ENCODE results near the gene BICC1. TPM values are rescaled to one million over a fixed set of nuclear protein-coding genes. Genes with fewer than 3 reads are reported as not detected.

Gene BICC1
- total and polyA plus RNA-seq, 2 donors (not counting 3 experiments of a cell fraction or from before 2014, with no cell fraction given) = 0.06 to 0.29 TPM

DNA sequence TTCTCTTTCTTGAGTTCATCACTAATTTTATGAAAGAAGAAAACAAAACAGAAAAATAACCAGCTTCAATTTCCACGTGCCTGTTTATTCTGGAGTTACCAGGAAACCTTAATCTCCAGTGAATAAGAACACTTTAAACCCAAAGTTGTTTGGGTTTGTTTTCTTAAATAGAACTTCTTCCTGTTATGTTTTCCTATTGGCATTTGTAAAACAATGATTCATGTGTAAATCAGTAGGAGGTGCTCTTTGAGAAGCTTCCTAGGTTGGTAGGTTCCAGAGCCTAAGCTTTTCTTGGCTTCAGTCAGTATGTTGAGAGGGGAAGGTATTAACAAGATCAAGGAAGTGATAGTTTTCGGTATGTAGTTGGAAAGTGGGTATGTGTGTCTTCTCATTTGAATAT is 119.0 kb downstream of the BICC1 start:
- Histone ChIP-seq H3K79me2 (ENCODE audit: control insufficient read depth, insufficient read depth, low read length) (no peaks in the 10 kb centered on the region), H3K9ac (replicated peaks; ENCODE audit: extremely low read depth, insufficient read depth, low read length) (no peak overlapping the region), H2AFZ (ENCODE audit: low read depth, low read length) (no peak overlapping the region), H3K27me3 (ENCODE audit: control insufficient read depth in 2 of 2, insufficient read depth in 2 of 2, low read length in 2 of 2) (no peaks in the 10 kb centered on the region), H3K27ac (ENCODE audit: insufficient read depth, low read depth, low read length) (no peak overlapping the region), H3K9me3 (replicated peaks; ENCODE audit: control insufficient read depth, insufficient read depth, low read length) (no peaks in the 10 kb centered on the region), H3K4me3 (replicated peaks in 1 of 3; ENCODE audit: insufficient read depth in 1 of 3, low read depth in 1 of 3, low read length in 3 of 3) (no peak overlapping the region), H4K20me1 (replicated peaks; ENCODE audit: control insufficient read depth, extremely low read depth, insufficient read depth, low read length) (no peaks in the 10 kb centered on the region), H3K36me3 (ENCODE audit: control insufficient read depth in 2 of 2, extremely low read depth in 1 of 2, insufficient read depth in 2 of 2, low read length in 2 of 2) (no peaks in the 10 kb centered on the region), H3K4me1 (ENCODE audit: control insufficient read depth, extremely low read depth, insufficient read depth, low read length) (no peaks in the 10 kb centered on the region), H3K4me2 (ENCODE audit: insufficient read depth, low read length) (no peak overlapping the region), H3K9me1 (replicated peaks; ENCODE audit: control insufficient read depth, extremely low read depth, insufficient read depth, low read length) (no peaks in the 10 kb centered on the region)
- ChIA-PET CTCF (no interaction called here), POLR2A (no interaction called here)
- DNase-seq (ENCODE audit: low read depth, low spot score) = no peak
- no peak for FAIRE-seq
- BruUV-seq (replicated peaks) = no TSS peak
- TF ChIP-seq EZH2 (IDR thresholded peaks at IDR 0.05; ENCODE audit: borderline replicate concordance, low read depth, low read length, severe bottlenecking) = no peak
- TF ChIP-seq FOS (IDR thresholded peaks at IDR 0.05; ENCODE audit: borderline replicate concordance, insufficient read depth, low read length) = no peak
- dilution Hi-C loops (cut with MboI; ENCODE audit: extremely low pct_ligation_motif_present, low sequenced_read_pairs) (no loop called here), intact Hi-C loops (cut with micrococcal nuclease) (no loop called here)

DNA sequence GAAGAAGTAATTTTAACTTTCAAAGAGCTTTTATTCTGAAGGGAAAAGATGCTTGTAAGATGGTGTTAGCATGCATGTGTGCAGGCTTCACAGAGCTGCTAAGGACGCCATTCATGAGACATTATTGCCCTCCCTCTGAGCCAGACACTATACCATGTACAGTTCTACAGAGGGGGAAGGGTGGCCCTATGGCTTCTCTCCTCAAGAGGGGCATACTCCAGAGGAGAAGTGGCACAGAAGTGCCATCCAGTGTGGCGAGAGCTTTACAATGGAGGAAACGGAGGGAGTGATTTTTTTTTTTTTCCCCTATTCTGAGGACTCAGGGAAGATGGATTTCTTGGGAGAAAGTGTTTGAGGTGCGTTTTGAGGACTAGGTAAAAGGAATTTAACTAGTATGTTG is 119.5 kb downstream of the BICC1 start:
- no peaks in the 10 kb centered on the region for H3K27me3 ChIP-seq (ENCODE audit: control insufficient read depth in 2 of 2, insufficient read depth in 2 of 2, low read length in 2 of 2)
- H3K4me2 ChIP-seq (ENCODE audit: insufficient read depth, low read length) = no peak overlapping the region
- H3K9ac ChIP-seq (replicated peaks; ENCODE audit: extremely low read depth, insufficient read depth, low read length) = no peak overlapping the region
- H3K9me1 ChIP-seq (replicated peaks; ENCODE audit: control insufficient read depth, extremely low read depth, insufficient read depth, low read length) = no peaks in the 10 kb centered on the region
- H3K4me1 ChIP-seq (ENCODE audit: control insufficient read depth, extremely low read depth, insufficient read depth, low read length) = no peaks in the 10 kb centered on the region
- no peak for FAIRE-seq
- ChIA-PET CTCF (no interaction called here), POLR2A (no interaction called here)
- dilution Hi-C loops (cut with MboI; ENCODE audit: extremely low pct_ligation_motif_present, low sequenced_read_pairs) (no loop called here), intact Hi-C loops (cut with micrococcal nuclease) (no loop called here)
- H4K20me1 ChIP-seq (replicated peaks; ENCODE audit: control insufficient read depth, extremely low read depth, insufficient read depth, low read length) = no peaks in the 10 kb centered on the region
- no peaks in the 10 kb centered on the region for H3K79me2 ChIP-seq (ENCODE audit: control insufficient read depth, insufficient read depth, low read length)
- no peak for DNase-seq (ENCODE audit: low read depth, low spot score)
- no peak overlapping the region for H2AFZ ChIP-seq (ENCODE audit: low read depth, low read length)
- H3K27ac ChIP-seq (ENCODE audit: insufficient read depth, low read depth, low read length) = no peak overlapping the region
- H3K9me3 ChIP-seq (replicated peaks; ENCODE audit: control insufficient read depth, insufficient read depth, low read length) = no peaks in the 10 kb centered on the region
- no peaks in the 10 kb centered on the region for H3K36me3 ChIP-seq (ENCODE audit: control insufficient read depth in 2 of 2, extremely low read depth in 1 of 2, insufficient read depth in 2 of 2, low read length in 2 of 2)
- H3K4me3 ChIP-seq (replicated peaks in 1 of 3; ENCODE audit: insufficient read depth in 1 of 3, low read depth in 1 of 3, low read length in 3 of 3) = no peak overlapping the region
- no TSS peak for BruUV-seq (replicated peaks)
- TF ChIP-seq EZH2 (IDR thresholded peaks at IDR 0.05; ENCODE audit: borderline replicate concordance, low read depth, low read length, severe bottlenecking) (no peak), POLR2AphosphoS5 (IDR thresholded peaks at IDR 0.05; ENCODE audit: insufficient read depth, low read depth, low read length) (no peak), FOS (IDR thresholded peaks at IDR 0.05; ENCODE audit: borderline replicate concordance, insufficient read depth, low read length) (no peak), GATA2 (IDR thresholded peaks at IDR 0.05; ENCODE audit: insufficient read depth, insufficient read length, low read depth, low read length) (no peak), POLR2A (IDR thresholded peaks at IDR 0.05; ENCODE audit: low read depth, low read length) (no peak), MYC (IDR thresholded peaks at IDR 0.05; ENCODE audit: low read depth, low read length) (no peak), JUN (IDR thresholded peaks at IDR 0.05; ENCODE audit: borderline replicate concordance, insufficient read depth, insufficient read length, low read depth) (no peak)
- TF ChIP-seq, protein P1, sequence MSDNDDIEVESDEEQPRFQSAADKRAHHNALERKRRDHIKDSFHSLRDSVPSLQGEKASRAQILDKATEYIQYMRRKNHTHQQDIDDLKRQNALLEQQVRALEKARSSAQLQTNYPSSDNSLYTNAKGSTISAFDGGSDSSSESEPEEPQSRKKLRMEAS (IDR thresholded peaks at IDR 0.05; ENCODE audit: insufficient read depth, insufficient read length) = no peak
- TF ChIP-seq, protein P2, sequence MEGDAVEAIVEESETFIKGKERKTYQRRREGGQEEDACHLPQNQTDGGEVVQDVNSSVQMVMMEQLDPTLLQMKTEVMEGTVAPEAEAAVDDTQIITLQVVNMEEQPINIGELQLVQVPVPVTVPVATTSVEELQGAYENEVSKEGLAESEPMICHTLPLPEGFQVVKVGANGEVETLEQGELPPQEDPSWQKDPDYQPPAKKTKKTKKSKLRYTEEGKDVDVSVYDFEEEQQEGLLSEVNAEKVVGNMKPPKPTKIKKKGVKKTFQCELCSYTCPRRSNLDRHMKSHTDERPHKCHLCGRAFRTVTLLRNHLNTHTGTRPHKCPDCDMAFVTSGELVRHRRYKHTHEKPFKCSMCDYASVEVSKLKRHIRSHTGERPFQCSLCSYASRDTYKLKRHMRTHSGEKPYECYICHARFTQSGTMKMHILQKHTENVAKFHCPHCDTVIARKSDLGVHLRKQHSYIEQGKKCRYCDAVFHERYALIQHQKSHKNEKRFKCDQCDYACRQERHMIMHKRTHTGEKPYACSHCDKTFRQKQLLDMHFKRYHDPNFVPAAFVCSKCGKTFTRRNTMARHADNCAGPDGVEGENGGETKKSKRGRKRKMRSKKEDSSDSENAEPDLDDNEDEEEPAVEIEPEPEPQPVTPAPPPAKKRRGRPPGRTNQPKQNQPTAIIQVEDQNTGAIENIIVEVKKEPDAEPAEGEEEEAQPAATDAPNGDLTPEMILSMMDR (IDR thresholded peaks at IDR 0.05; ENCODE audit: extremely low read depth in 1 of 2, insufficient read depth in 1 of 2, low read depth in 1 of 2, low read length in 2 of 2) = no peak
